HepG2 (cell line): ENCODE measurements around the gene CALM1. TPM values are rescaled to one million over a fixed set of nuclear protein-coding genes. Genes with fewer than 3 reads are reported as not detected.

ENCODE experiments used
- ATAC-seq: fragments of 200-7000 bp; cut with Tn5 transposase; 3 replicates; pipeline ENCODE4 v1.9.1; 2020; ENCODE audit warnings: mild to moderate bottlenecking, moderate library complexity
- Bru-seq: library from RNA; stranded (reverse); fragments of 400-500 nt; gene quantifications from one replicate; lab custom pipeline; 2021; lab: Mats Ljungman, UMichigan
- BruChase-seq, 2 experiments: library from RNA; stranded (reverse); fragments of 400-500 nt; gene quantifications; one replicate each; lab custom pipeline; 2021; lab: Mats Ljungman, UMichigan
- BruUV-seq: library from RNA; stranded (reverse); fragments of 400-500 nt; replicated peaks from 2 replicates; lab custom pipeline; 2021; lab: Mats Ljungman, UMichigan
- CTCF ChIA-PET: fragments of 300-600 bp; formaldehyde crosslinking; extraction: SDS; loops from one replicate; lab custom pipeline; 2021; ENCODE audit warnings: low total read pairs, inconsistent platforms, low intra/inter-chr PET ratio; lab: Yijun Ruan, JAX
- POLR2A ChIA-PET: fragments of 350-600 bp; sonication (Branson Sonifier 250); formaldehyde crosslinking; loops from one replicate; lab custom pipeline; 2020; ENCODE audit warnings: antibody characterized with exemption, inconsistent platforms; lab: Yijun Ruan, JAX
- DNase-seq: peaks from one replicate; pipeline ENCODE4 v3.0.0-alpha.2; 2015; ENCODE audit warnings: low spot score
- FAIRE-seq: peaks from 3 replicates; lab custom pipeline; 2011; peaks lifted over from hg19 to GRCh38; lab: Jason Lieb, UNC
- H2AFZ ChIP-seq: one replicate; pipeline ENCODE4 v1.6.1; 2011; ENCODE audit warnings: low read length, inconsistent platforms
- H3K27ac ChIP-seq: fragments of 300-600 bp; 3 replicates; pipeline ENCODE4 v1.8.0; 2011; ENCODE audit warnings: mixed run types, mild to moderate bottlenecking, mixed read lengths, low read length, inconsistent platforms; ENCODE audit not compliant: insufficient read depth; ENCODE audit errors: extremely low read length
- H3K27me3 ChIP-seq, 2 experiments: fragments of 200-600 bp in 1 of 2; 2 replicates in 1 of 2; 3 replicates in 1 of 2; pipeline versions ENCODE4 v1.6.0 to v1.8.0; 2011; ENCODE audit warnings: low read length in 2 of 2, mild to moderate bottlenecking in 2 of 2, moderate library complexity in 2 of 2, inconsistent platforms in 1 of 2; ENCODE audit not compliant: insufficient read depth in 2 of 2, control insufficient read depth in 1 of 2
- H3K36me3 ChIP-seq, 2 experiments: fragments of 200-600 bp in 1 of 2; replicated peaks in 1 of 2; 2 replicates in 1 of 2; 3 replicates in 1 of 2; pipeline versions ENCODE4 v1.5.1 to v1.8.0; 2011; ENCODE audit warnings: low read length in 2 of 2, inconsistent platforms in 1 of 2; ENCODE audit not compliant: insufficient read depth in 2 of 2, control insufficient read depth in 1 of 2
- H3K4me1 ChIP-seq: 2 replicates; pipeline ENCODE4 v1.5.1; 2012; ENCODE audit warnings: low read length, inconsistent platforms; ENCODE audit not compliant: insufficient read depth
- H3K4me2 ChIP-seq: 2 replicates; pipeline ENCODE4 v1.6.0; 2011; ENCODE audit warnings: low read depth, low read length, inconsistent platforms
- H3K4me3 ChIP-seq, 3 experiments: fragments of 200-600 bp in 1 of 3; sonication (generic), shearing (Covaris generic) in 1 of 3; replicated peaks in 1 of 3; 2 replicates each; pipeline ENCODE4 v1.5.1; 2011 to 2016; ENCODE audit warnings: low read length in 3 of 3, inconsistent platforms in 2 of 3, low read depth in 2 of 3, mild to moderate bottlenecking in 2 of 3, control low read depth in 1 of 3, mixed read lengths in 1 of 3; ENCODE audit not compliant: insufficient read depth in 1 of 3
- H3K79me2 ChIP-seq: one replicate; pipeline ENCODE4 v1.6.1; 2011; ENCODE audit warnings: low read length, inconsistent platforms; ENCODE audit not compliant: insufficient read depth
- H3K9ac ChIP-seq: 2 replicates; pipeline ENCODE4 v1.6.0; 2011; ENCODE audit warnings: mild to moderate bottlenecking, low read depth, low read length, inconsistent platforms; ENCODE audit not compliant: insufficient read depth
- H3K9me3 ChIP-seq: 2 replicates; pipeline ENCODE4 v1.5.1; 2012; ENCODE audit warnings: mild to moderate bottlenecking, low read length
- H4K20me1 ChIP-seq: 2 replicates; pipeline ENCODE4 v1.6.0; 2011; ENCODE audit warnings: inconsistent platforms, mild to moderate bottlenecking, low read length, moderate library complexity; ENCODE audit not compliant: insufficient read depth
- ATF1 ChIP-seq: IDR thresholded peaks from 2 replicates; pipeline ENCODE4 v1.6.1; 2016; ENCODE audit warnings: mild to moderate bottlenecking, control low read depth
- ELF1 ChIP-seq: sonication (generic); formaldehyde crosslinking; IDR thresholded peaks from 2 replicates; pipeline ENCODE4 v1.4.0; 2020; ENCODE audit warnings: missing genetic modification reagents
- KLF6 ChIP-seq: IDR thresholded peaks from 2 replicates; pipeline ENCODE4 v1.8.0; 2016; ENCODE audit warnings: missing biosample characterization, missing genetic modification reagents
- MYNN ChIP-seq: sonication (generic); formaldehyde crosslinking; IDR thresholded peaks from 2 replicates; pipeline ENCODE4 v1.4.0; 2020; ENCODE audit warnings: mild to moderate bottlenecking, low read depth, missing genetic modification reagents
- NONO ChIP-seq, 2 experiments: fragments of 450-650 bp in 1 of 2; sonication (generic) in 1 of 2; formaldehyde crosslinking in 1 of 2; IDR thresholded peaks in 1 of 2; conservative IDR thresholded peaks in 1 of 2; 2 replicates each; pipeline versions ENCODE4 v1.6.1 to v1.8.0; 2017 to 2022; ENCODE audit warnings: mild to moderate bottlenecking in 1 of 2, missing genetic modification reagents in 1 of 2, moderate library complexity in 1 of 2
- REL ChIP-seq: sonication (generic); formaldehyde crosslinking; conservative IDR thresholded peaks from 2 replicates; pipeline ENCODE4 v1.8.0; 2022; ENCODE audit warnings: mild to moderate bottlenecking, missing genetic modification reagents, moderate library complexity
- SOX13 ChIP-seq, 3 experiments: fragments of 450-650 bp in 1 of 3; sonication (generic) in 1 of 3; formaldehyde crosslinking in 1 of 3; IDR thresholded peaks in 2 of 3; conservative IDR thresholded peaks in 1 of 3; 2 replicates each; pipeline versions ENCODE4 v1.5.0 to v1.6.1; 2016 to 2020; ENCODE audit warnings: antibody characterized with exemption in 1 of 3, mild to moderate bottlenecking in 1 of 3, missing compliant biosample characterization in 1 of 3, missing genetic modification reagents in 1 of 3, moderate library complexity in 1 of 3
- TCF7 ChIP-seq: sonication (generic); IDR thresholded peaks from 2 replicates; pipeline ENCODE4 v1.6.1; 2016; ENCODE audit warnings: antibody characterized with exemption, low read depth
- YY1 ChIP-seq: IDR thresholded peaks from 2 replicates; pipeline ENCODE4 v1.6.1; 2011; ENCODE audit warnings: low read length, low read depth, moderate library complexity, mild to moderate bottlenecking; ENCODE audit not compliant: insufficient read depth, insufficient replicate concordance
- ZBTB7A ChIP-seq: sonication (generic); formaldehyde crosslinking; IDR thresholded peaks from 2 replicates; pipeline ENCODE4 v1.8.0; 2022; ENCODE audit warnings: mild to moderate bottlenecking, missing genetic modification reagents
- ZNF10 ChIP-seq: sonication (generic); formaldehyde crosslinking; IDR thresholded peaks from 2 replicates; pipeline ENCODE4 v1.4.0; 2020; ENCODE audit warnings: mild to moderate bottlenecking, low read depth, missing genetic modification reagents, borderline replicate concordance
- WGBS: methylation state at CpG from one replicate; pipeline ENCODE4 v1.1.6; 2017; ENCODE audit warnings: low lambda C conversion rate; 5-methylcytosine and 5-hydroxymethylcytosine counted together
- in situ Hi-C: cut with HindIII; loops from 2 replicates; pipeline ENCODE4 v1.10.0; 2017; ENCODE audit warnings: low pct_unique_long_range_greater_than_20kb; ENCODE audit not compliant: extremely low pct_ligation_motif_present
- intact Hi-C: fragments of 100-400 bp; cut with micrococcal nuclease; formaldehyde crosslinking; loops from one replicate; pipeline ENCODE4 v1.10.0; 2022; ENCODE audit not compliant: unreplicated experiment
- long read RNA-seq, 2 experiments: library from RNA in 1 of 2; library from polyadenylated mRNA in 1 of 2; stranded (forward) in 1 of 2; unstranded in 1 of 2; transcript quantifications; one replicate each; pipeline ENCODE4 v2.0.0, GENCODE V29; 2019 to 2022
- polyA minus RNA-seq, 3 experiments: library from RNA; depleted of rRNA, polyadenylated mRNA; stranded (reverse); fragments of >200 nt; gene quantifications; 2 replicates each; pipeline ENCODE4 v1.2.3, GENCODE V29; 2011; ENCODE audit warnings: low replicate concordance in 1 of 3
- polyA plus RNA-seq, 8 experiments: library from polyadenylated mRNA; depleted of rRNA in 3 of 8; stranded (reverse) in 7 of 8; unstranded in 1 of 8; fragments of >200 nt; fragmentation: Illumina TruSeq in 4 of 8; extraction: Trizol in 4 of 8; gene quantifications; 2 replicates each; pipeline versions ENCODE4 v1.2.1 to v1.2.3, GENCODE V29; 2011 to 2016; ENCODE audit warnings: low read depth in 4 of 8, missing spikeins in 1 of 8, mixed read lengths in 1 of 8; ENCODE audit not compliant: insufficient read depth in 1 of 8
- total RNA-seq, 5 experiments: library from RNA; depleted of rRNA; stranded (reverse); fragments of >200 nt; fragmentation: Illumina TruSeq; extraction: Trizol; gene quantifications; 2 replicates each; pipeline ENCODE4 v1.2.3, GENCODE V29; 2016; ENCODE audit warnings: low read depth in 1 of 5
- TF ChIP-seq, protein P1 (sequence below): sonication (generic); formaldehyde crosslinking; IDR thresholded peaks from 2 replicates; pipeline ENCODE4 v1.9.0; 2021; ENCODE audit warnings: missing genetic modification reagents, borderline replicate concordance

Gene CALM1
- total RNA-seq (2016; rRNA removed; fragmentation: Illumina TruSeq; extraction: Trizol) (238 and 346 TPM in 2 replicates), polyA plus RNA-seq (2011; rRNA removed) (80.5 and 110 TPM in 2 replicates), polyA minus RNA-seq (2011; rRNA and poly(A)+ RNA removed; ENCODE audit: low replicate concordance) (189 and 213 TPM in 2 replicates), Bru-seq, nascent RNA (percentile 89 among the genes with signal in this experiment), BruChase-seq, experiment 1, labeled RNA remaining after a 6-hour chase (percentile 95 among the genes with signal in this experiment), BruChase-seq, experiment 2, labeled RNA remaining after a 2-hour chase (percentile 90 among the genes with signal in this experiment)
- total RNA-seq (2016; cell fraction: cytosol; rRNA removed; fragmentation: Illumina TruSeq; extraction: Trizol; ENCODE audit: low read depth), result 29.6 and 47.4 TPM in 2 replicates
- total RNA-seq (2016; cell fraction: insoluble cytoplasmic fraction; rRNA removed; fragmentation: Illumina TruSeq; extraction: Trizol), result 242 and 366 TPM in 2 replicates
- 98.2 and 111 TPM in 2 replicates for total RNA-seq (2016; cell fraction: membrane; rRNA removed; fragmentation: Illumina TruSeq; extraction: Trizol)
- total RNA-seq (2016; cell fraction: nucleus; rRNA removed; fragmentation: Illumina TruSeq; extraction: Trizol), result 91.7 and 108 TPM in 2 replicates
- polyA plus RNA-seq (2011; cell fraction: cytosol; rRNA removed), result 96.0 and 112 TPM in 2 replicates
- polyA plus RNA-seq (2011; cell fraction: nucleus; rRNA removed), result 50.1 and 52.3 TPM in 2 replicates
- 119 and 120 TPM in 2 replicates for polyA plus RNA-seq (2012)
- polyA plus RNA-seq (2016; cell fraction: cytosol; fragmentation: Illumina TruSeq; extraction: Trizol; ENCODE audit: low read depth), result 40.5 and 51.9 TPM in 2 replicates
- polyA plus RNA-seq (2016; cell fraction: insoluble cytoplasmic fraction; fragmentation: Illumina TruSeq; extraction: Trizol; ENCODE audit: low read depth), result 366 and 395 TPM in 2 replicates
- 92.6 and 101 TPM in 2 replicates for polyA plus RNA-seq (2016; cell fraction: membrane; fragmentation: Illumina TruSeq; extraction: Trizol; ENCODE audit: low read depth)
- 160 and 164 TPM in 2 replicates for polyA plus RNA-seq (2016; cell fraction: nucleus; fragmentation: Illumina TruSeq; extraction: Trizol; ENCODE audit: insufficient read depth, low read depth)
- polyA minus RNA-seq (2011; cell fraction: cytosol; rRNA and poly(A)+ RNA removed), result 93.2 and 109 TPM in 2 replicates
- polyA minus RNA-seq (2011; cell fraction: nucleus; rRNA and poly(A)+ RNA removed), result 128 and 155 TPM in 2 replicates
- long read RNA-seq, experiment 1, full-length matches to known transcripts, result 624 of 668 reads
- long read RNA-seq, experiment 1, partial matches to known transcripts, result 15 of 668 reads
- long read RNA-seq, experiment 1, other reads (novel, unspliced or antisense), result 29 of 668 reads
- long read RNA-seq, experiment 2, full-length matches to known transcripts, result 115 of 215 reads
- long read RNA-seq, experiment 2, partial matches to known transcripts, result 2 of 215 reads
- long read RNA-seq, experiment 2, other reads (novel, unspliced or antisense), result 98 of 215 reads

DNA sequence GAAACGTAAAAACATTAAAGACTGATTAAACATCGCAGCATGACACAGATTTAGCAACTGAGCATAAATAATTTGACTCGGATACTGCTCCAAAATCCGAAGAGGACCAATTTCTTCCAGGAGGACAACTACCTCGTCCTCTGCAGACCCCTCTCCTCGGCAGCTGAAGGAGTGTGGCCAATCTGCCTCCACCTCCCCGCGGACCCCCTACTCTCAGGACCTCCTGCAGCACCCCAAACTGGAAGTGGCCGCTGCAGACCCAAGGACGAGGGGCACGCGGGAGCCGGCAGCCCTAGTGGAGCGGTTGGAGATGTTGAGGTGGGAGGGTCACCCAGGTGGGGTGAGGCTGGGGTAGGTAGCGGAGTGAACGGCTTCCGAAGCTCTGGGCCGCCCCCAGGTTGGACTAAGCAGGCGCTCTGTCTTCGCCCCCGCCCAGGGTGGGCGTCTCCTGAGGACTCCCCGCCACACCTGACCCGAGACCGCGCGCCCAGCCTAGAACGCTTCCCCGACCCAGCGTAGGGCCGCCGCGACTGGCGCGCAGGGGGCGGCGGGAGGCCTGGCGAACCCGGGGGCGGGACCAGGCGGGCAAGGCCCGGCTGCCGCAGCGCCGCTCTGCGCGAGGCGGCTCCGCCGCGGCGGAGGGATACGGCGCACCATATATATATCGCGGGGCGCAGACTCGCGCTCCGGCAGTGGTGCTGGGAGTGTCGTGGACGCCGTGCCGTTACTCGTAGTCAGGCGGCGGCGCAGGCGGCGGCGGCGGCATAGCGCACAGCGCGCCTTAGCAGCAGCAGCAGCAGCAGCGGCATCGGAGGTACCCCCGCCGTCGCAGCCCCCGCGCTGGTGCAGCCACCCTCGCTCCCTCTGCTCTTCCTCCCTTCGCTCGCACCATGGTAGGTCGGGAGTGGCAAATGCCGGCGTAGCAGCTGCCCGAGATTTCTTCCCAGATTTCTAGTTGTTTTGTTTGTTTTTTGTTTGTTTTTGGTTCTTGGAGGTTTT lies at the start of gene CALM1:
TSS of gene CALM1 (plus strand) at position 689 of the 999 bp plus-strand sequence. CDS start at position 891, 202 bp downstream.
- FAIRE-seq (no peak), ATAC-seq (peak; percentile 79), DNase-seq (peak; percentile 74)
- Histone ChIP-seq H3K27ac (peak within 1 kb of the TSS; percentile 71), H2AFZ (no peak within 1 kb of the TSS), H3K9me3 (no peaks in the 10 kb centered on the region), H3K79me2 (peaks cover 32% of the 10 kb centered on the region), H3K9ac (peak within 1 kb of the TSS; percentile 87), H3K4me3 (peak within 1 kb of the TSS; percentile 91 to 100 (median 95)), H4K20me1 (peaks cover 23% of the 10 kb centered on the region), H3K4me1 (peaks cover 39% of the 10 kb centered on the region), H3K4me2 (peak within 1 kb of the TSS; percentile 98), H3K36me3 (peaks cover 7 to 17% of the 10 kb centered on the region in 2 experiments), H3K27me3 (peaks cover 0 to 4% of the 10 kb centered on the region in 2 experiments; a peak in 1 of 5 replicates)
- ChIA-PET POLR2A (interaction anchor here (1.0 to 3.6 kb wide), 6 partner anchors 12 to 120 kb away, joined by 3 to 105 read pairs (median 8); no protein-coding TSS in a partner anchor), CTCF (interaction anchor here (0.8 to 1.1 kb wide), 2 partner anchors 14 to 301 kb away, joined by 3 to 4 read pairs; no protein-coding TSS in a partner anchor)
- 0% methylated on average over 11 of the region's 89 CpGs for WGBS
- in situ Hi-C loops, result loop anchor here (5.0 kb wide), 1 partner anchor 126 kb away; no protein-coding TSS in a partner anchor
- BruUV-seq, result TSS peak; percentile 94
- intact Hi-C loops, result loop anchor here (5.0 kb wide), 1 partner anchor 361 kb away; no protein-coding TSS in a partner anchor
- TF ChIP-seq YY1 (peak; percentile 90), NONO (IDR thresholded peaks at IDR 0.05) (no peak), NONO (CRISPR knock-in tag; conservative IDR thresholded peaks at IDR 0.05) (peak; percentile 73), ZNF10 (CRISPR knock-in tag) (no peak), ZBTB7A (CRISPR knock-in tag) (peak; percentile 77), SOX13 (IDR thresholded peaks at IDR 0.05) (no peak), SOX13 (CRISPR knock-in tag; conservative IDR thresholded peaks at IDR 0.05 in 1 of 2, IDR thresholded peaks at IDR 0.05 in 1 of 2) (peak in 1 of 2 experiments; percentile 64; a peak in 2 of 4 replicates), ATF1 (no peak), ELF1 (CRISPR knock-in tag) (no peak), REL (CRISPR knock-in tag) (no peak), MYNN (CRISPR knock-in tag) (no peak), TCF7 (no peak), KLF6 (CRISPR knock-in tag) (peak; percentile 92)
- TF ChIP-seq, protein P1, sequence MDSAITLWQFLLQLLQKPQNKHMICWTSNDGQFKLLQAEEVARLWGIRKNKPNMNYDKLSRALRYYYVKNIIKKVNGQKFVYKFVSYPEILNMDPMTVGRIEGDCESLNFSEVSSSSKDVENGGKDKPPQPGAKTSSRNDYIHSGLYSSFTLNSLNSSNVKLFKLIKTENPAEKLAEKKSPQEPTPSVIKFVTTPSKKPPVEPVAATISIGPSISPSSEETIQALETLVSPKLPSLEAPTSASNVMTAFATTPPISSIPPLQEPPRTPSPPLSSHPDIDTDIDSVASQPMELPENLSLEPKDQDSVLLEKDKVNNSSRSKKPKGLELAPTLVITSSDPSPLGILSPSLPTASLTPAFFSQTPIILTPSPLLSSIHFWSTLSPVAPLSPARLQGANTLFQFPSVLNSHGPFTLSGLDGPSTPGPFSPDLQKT (CRISPR knock-in tag), result 0 out of 2 replicates have a peak, but pooled peaks have one; percentile 34
